ENCODE data around the gene RTRAF.

DNA sequence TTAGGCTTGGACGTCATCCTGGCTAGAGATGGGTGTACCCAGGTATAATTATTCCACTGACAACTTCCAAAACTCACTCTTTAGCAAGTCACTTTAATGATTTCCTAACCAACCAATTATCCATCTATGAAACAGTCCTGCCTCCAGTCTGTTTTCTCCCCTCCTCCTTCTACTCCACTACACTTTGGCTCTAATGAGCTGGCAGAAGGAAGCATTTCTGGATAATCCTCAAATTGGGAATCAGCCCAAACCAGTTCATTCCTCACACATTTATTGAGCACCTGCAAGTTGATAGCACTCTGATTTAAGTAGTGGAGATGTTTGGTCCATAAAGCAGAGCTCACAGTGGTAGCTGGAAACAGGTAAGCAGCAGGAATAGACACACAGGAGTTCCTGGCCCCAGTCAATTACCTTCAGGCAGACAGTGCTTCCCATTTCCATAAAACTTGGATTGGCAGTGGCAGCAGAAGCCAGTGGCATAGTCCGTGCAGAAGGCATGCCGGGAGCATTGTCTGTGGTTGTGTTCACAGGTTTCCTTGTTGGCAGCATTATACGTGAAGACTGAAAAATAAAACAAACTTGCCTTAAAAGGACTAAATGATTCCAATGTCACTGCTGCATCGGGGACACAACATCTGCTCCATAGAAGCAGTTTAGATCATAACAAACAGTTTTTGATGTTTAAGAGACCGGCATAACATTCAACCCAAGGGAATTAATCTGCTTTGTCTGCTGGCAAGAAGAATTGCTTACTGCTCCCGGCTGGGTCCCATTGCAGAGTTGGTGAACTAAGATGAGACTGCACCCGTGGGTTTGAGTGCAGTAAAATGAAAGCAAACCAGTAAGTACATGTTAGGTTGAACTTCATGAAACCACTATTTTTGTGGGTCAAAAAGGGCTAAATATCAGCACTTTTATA, 53.3 kb downstream of the RTRAF start:
- TF ChIP-seq, protein P1, sequence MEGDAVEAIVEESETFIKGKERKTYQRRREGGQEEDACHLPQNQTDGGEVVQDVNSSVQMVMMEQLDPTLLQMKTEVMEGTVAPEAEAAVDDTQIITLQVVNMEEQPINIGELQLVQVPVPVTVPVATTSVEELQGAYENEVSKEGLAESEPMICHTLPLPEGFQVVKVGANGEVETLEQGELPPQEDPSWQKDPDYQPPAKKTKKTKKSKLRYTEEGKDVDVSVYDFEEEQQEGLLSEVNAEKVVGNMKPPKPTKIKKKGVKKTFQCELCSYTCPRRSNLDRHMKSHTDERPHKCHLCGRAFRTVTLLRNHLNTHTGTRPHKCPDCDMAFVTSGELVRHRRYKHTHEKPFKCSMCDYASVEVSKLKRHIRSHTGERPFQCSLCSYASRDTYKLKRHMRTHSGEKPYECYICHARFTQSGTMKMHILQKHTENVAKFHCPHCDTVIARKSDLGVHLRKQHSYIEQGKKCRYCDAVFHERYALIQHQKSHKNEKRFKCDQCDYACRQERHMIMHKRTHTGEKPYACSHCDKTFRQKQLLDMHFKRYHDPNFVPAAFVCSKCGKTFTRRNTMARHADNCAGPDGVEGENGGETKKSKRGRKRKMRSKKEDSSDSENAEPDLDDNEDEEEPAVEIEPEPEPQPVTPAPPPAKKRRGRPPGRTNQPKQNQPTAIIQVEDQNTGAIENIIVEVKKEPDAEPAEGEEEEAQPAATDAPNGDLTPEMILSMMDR (IDR thresholded peaks at IDR 0.05; ENCODE audit: low read depth, low read length): no peak
- TF ChIP-seq, protein P2, sequence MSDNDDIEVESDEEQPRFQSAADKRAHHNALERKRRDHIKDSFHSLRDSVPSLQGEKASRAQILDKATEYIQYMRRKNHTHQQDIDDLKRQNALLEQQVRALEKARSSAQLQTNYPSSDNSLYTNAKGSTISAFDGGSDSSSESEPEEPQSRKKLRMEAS (IDR thresholded peaks at IDR 0.05; ENCODE audit: low read depth, low read length): no peak
- no peak for TF ChIP-seq POLR2A (IDR thresholded peaks at IDR 0.05; ENCODE audit: extremely low read depth, insufficient read length)
